ENCODE data around the gene HMCN2.

The HMCN2 gene

DNA sequence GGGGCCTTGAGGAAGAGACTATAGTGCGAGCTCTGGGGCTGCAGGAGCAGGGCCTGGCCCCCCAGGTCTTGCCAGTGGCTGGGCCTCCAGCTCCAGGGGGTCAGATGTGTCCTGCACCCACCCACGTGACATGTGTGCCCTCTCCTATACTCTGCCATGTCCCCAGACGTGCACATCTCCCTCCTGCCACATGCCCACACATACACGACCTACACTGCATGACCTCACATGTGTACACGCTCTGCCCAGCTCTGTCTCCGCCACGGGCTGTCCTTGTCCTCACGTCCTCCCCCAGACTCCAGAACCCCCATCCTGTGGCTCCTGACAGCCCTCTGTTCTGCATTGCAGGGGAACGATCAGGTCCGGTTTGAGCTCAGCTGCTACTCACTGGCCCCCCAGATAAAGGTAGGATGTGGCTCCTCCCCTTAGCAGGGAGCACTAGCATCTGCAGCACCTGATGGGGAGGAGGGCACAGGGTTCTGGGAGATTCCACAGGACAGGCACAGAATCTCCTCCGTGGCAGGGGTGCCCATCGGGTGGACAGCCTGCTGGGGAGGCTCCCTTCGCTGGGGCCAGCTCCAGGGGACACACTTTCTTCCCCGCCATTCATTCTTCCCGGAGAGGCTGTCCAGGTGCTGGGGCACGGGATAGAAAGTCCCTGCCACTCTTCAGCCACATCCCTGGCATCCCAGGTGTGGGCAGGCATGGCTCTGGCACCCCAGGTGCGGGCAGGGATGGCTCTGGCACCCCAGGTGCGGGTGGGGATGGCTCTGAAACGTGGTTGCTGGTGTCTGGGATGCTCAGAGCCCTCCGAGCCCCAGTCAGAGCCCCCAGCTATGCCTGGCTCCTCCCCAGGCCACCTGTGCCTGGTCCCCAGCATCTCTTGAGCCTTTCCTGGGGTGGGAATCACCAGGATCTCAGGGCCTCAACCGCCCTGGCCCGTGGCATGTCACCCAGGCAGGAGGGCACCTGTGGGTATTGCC lies 198.5 kb downstream of the HMCN2 start:
- DNase-seq (ENCODE audit: low read depth in 2 of 3, low spot score in 1 of 3), result no peak

DNA sequence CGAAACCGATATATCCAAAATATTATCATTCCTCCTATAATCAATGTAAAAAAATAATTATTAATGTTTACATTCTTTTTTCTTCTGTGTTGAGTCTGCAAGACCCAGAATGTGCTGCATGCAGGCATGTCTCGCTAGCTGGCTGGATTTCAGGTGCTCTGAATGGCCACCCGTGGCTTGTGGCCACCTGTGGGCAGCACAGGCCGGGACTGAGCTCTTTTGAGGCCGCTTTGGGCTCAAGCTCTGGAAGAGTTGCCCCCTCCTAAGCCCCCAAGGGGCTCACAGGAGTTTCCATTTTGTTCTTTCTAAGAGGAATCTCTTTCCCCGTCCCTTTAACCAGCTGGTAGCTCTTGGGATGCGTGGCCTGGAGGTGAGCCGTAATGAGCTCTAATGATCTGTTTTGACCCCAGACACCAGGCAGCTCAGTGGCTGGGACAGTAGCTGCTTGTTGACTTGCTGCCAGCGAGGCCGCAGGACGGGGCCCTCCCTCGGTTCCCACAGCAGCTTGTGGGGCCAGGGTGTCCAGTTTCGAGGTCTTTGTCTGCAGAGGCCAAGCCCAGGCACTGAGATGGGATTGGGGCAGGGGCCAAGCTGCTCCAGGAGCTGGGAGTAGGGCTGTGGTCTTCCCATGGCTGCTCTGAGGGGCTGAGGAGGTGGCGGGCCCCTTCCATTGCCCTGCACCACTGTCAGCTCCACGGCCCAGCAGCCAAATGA lies 200.0 kb downstream of the HMCN2 start:
- DNase-seq (ENCODE audit: low read depth in 2 of 3, low spot score in 1 of 3), result no peak

DNA sequence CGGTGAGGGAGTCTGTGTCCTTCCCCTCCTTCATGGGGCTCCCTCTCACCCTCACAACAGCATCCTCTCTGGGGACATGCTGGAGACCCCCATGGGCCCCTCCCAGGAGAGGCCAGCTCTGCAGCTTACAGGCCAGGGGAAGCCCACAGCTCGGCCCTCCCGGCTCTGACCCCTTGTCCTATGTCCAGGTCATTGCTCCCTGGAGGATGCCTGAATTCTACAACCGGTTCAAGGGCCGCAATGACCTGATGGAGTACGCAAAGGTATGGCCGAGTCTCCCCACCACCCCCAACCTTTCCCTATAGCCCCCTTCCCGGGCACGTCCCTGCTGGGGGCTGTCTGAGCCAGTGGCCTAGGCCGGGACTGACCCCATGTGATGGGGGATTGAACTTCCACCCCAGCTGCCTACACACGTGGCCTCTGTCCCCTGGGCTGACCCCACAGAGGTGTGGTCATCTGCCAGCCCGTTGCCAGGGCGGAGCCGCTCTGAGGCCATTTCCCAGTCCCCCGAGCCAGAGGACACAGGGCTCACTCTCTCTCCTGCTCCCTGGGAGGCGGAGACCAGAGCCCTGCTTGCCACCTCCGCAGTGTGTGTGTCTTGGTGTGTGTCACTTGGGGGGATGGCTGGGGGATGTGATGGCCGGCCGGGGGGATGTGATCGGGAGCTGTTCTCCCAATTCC lies 201.1 kb downstream of the HMCN2 start:
- DNase-seq (ENCODE audit: low read depth in 2 of 3, low spot score in 1 of 3), result no peak

DNA sequence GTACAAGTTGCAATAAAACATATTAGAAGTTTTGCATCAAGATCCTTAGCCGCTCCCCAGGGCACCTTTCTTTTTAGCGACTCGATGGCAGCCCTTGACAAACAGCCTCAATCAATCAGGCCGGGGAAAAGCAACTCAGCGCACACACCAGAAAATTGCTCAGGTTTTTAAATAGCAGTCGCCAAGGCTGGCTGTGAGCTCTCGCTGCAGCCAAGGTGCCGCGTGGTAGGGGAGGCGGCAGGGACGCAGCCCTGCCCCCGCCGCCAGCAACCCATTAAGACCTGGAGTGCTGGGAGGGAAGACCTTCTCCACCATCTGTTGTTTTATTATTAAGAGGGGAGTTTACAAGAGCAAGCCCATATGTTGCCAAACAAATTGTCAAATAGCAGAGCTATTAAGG lies 201.8 kb downstream of the HMCN2 start:
- no peak for DNase-seq (ENCODE audit: low read depth in 2 of 3, low spot score in 1 of 3)

DNA sequence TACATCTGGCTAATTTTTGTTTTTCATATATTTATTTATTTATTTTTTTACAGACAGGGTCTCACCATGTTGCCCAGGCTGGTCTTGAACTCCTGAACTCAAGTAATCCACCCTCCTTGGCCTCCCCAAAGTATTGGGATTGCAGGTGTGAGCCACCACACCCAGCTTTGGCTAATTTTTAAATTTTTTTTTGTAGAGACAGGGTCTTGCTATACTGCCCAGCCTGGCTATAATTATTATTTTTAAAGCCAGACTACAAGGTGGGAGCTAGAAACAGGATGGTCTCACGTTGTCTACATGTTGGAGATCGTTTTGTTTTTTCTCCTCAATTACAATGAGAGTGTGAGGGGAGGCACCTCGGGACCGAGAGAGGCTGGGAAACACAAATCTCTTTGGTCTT lies 203.0 kb downstream of the HMCN2 start:
- DNase-seq (ENCODE audit: low read depth in 2 of 3, low spot score in 1 of 3), result no peak

DNA sequence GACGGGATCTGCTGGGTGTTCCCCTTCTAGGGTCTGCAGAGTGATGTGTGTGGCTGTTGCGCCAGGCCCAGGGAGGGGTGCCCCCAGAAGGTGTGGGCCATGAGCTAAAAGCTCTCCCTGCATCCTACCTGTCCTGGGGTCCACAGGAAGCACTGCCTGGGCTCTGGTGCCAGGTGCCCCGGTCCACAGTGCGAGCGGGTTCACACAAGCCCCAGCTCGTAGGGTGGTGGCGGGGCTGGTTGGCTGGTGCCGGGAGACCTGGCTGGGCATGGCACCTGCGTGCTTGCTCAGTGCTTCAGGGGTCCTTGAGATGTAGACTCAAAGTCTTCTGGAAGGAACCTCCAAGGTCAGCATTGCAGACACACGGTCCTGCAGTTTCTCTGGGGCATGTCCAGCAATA lies 204.7 kb downstream of the HMCN2 start:
- no peak for DNase-seq (ENCODE audit: low read depth in 2 of 3, low spot score in 1 of 3)

DNA sequence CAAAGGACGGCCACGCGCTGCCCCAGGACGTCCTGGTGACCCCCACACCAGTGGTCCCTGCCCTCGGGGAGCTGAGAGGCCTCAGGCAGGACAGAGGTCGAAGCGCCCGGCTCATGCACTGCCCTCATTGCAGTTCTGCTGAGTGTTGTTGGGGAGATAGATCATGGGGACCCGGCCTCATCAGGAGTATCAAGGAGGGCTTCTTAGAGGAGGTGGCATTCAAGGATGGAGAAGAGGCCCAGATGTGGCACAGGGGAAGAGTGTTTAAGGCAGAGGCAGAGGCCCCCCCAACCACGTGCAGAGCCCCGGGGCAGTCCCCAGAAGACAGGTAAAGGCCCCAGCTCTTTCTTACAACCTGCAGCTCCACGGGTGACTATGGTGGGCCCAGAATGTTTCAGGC lies 205.4 kb downstream of the HMCN2 start:
- no peak for DNase-seq (ENCODE audit: low read depth in 2 of 3, low spot score in 1 of 3)

DNA sequence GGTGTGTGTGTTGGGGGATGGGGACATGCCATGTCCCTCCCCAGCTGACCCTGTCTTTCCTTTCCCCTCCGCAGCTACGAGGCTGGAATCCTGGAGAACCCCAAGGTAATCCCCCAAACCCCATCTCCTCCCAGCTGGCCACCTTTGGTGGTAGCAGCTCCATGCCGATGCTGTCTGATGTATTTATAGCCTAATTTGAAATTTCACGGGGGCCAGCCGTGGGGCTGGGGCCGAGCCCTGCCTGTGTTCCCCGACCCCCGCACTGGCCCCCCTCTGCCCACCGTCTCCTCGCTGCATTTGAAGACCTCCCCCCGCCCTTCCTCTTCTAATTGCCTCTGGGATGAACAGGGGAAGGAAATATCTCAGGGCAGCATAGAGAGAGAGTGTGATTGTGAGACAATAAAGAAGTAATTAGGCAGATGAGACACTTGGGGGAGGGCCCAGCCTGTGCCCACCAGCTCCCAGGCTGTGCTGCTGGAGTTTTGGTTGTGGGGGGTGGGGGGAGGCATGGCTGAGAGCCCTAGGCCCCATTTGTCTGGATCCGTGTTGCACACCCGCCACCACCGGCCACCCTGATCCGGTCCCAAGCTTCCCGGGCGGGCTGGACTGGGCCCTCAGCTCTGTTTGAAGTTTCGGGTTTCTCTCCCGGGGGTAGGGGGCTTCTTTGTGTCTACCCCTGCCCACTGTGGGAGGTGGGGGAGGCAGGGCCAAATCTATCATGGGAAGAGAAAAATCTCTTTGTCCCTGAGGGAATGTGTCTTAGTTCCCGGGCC lies 206.0 kb downstream of the HMCN2 start:
- DNase-seq (ENCODE audit: low read depth in 2 of 3, low spot score in 1 of 3), result no peak

DNA sequence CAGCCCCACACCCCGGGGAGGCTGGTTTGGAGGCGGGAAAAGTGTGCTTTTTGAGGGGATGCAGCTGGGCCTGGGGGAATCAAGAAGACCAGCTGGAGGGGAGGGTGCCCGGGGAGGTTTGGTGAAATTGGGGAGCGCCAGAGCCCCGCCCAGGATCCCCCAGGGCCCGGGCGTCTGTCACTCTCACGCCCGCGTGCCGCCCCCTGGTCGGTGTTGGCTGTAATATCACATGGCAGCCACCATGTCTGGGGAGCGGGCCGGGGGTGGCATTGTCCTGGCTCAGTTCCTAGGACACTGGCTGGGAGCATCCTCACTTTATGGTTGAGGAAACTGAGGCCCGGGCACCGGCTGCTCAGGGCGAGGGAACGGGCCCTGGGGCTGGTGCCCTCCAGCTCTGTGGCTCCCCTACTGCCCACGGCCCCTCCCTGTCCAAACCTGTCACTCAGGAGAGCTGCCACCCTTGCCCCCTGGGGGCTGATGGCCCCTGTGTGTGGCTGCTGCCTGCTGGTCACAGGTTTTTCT lies 206.7 kb downstream of the HMCN2 start:
- DNase-seq (ENCODE audit: low read depth in 2 of 3, low spot score in 1 of 3), result no peak

DNA sequence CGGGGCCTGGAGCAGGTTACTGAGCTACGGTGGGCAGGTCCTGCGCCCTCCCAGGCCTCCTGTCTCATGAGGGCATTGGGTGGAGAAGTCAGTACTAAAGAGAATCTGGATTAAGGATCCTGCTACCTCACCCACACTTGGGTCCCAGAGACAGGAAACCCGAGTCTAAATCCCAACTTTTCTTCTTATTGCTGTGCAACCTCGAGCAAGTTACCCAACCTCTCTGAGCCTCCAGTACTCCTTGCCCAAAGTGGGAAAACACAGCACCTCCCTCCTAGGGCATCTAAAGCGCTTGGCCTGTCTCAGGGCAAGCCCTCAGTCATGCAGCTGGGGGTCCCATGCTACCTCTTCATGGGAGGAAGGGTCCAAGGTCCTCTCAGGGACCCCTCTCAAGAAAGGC lies 207.4 kb downstream of the HMCN2 start:
- DNase-seq (ENCODE audit: low read depth in 2 of 3, low spot score in 1 of 3), result no peak

DNA sequence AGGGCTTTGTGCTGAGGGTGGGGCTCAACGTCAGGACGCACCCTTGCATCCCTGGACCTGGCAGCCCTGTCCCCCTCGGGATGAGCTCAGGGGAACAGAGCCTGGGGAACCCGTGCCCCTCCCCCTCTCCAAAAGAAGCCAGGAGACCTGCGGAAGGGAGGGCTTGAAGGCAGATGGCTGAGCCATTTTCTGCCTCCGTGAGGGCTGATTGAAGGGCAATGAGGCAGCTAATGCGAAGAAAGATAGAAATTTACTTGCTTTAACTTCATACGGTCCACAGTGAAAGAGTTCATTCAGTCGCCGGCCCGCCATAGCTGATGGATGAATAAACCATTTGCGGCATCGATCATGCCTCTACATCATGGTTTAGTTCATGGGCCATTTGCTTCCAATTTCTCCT lies 208.0 kb downstream of the HMCN2 start:
- no peak for DNase-seq (ENCODE audit: low read depth in 2 of 3, low spot score in 1 of 3)

DNA sequence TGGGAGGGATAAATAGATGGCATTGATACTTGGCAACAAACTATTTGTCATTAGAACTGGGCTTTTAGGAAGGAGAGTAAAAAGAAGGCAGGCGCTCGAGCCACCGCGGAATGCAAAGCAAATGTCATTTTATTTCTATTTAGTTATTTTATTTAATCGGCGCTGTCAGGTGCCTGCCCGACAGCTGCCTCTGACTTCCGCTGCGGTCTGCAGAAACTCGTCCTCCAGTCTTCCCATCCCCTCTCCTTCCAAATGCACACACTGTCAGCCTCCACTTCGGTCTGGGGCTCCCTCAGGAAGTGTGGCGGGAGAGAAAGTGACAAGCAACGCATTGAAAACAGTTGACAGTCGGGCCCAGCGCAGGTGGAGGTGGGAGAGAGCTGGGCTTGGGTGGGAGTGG lies 208.5 kb downstream of the HMCN2 start:
- DNase-seq (ENCODE audit: low read depth in 2 of 3, low spot score in 1 of 3), result no peak

DNA sequence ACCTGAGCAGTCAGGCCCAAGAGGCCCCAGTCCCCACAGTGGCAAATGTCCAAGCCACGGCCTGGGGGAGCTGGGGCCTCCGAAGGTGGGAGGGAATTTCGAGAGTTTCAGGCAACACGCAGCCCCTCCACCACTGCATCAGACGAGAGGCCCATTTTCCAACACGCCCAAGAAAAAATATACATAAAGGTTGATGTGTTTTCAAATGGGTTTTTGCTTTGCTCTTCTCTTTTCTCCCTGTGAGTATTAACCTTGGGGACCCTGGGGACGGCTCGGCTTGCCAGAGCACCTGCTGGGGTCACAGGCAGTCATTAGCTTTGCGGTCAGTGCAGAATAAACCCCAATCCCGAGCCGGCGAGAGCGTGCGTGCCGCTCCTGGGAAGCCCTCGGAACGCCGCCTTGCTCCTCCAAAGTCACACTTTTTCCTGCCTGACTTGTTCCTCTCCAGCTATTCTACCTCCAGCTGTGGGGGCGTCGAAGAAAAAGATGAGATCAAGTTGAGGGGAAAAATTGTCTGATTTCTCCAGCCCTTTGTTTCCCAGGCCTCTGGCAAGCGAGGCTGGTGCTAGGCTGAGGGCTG lies 210.7 kb downstream of the HMCN2 start:
- no peak for DNase-seq (ENCODE audit: low read depth in 2 of 3, low spot score in 1 of 3)

DNA sequence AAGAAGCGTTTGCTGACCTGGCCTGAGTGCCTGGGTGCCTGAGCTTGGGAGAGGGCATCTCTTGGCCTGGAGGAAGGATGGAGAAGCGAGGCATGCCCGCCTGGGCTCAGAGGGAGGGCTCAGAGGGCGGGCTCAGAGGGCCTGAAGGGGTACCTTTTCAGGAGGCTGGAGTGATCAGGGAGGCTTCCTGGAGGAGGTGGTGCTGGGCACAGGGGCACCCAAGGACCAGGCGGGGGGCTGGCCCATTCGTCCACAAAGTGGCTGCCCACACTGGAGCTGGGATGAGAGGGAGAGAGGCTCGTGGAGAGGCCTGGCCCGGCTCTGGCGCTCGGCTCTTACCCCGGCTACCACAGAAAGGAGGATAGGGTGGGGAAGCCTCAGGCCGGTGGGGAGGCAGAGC lies 212.0 kb downstream of the HMCN2 start:
- DNase-seq (ENCODE audit: low read depth in 2 of 3, low spot score in 1 of 3), result no peak

DNA sequence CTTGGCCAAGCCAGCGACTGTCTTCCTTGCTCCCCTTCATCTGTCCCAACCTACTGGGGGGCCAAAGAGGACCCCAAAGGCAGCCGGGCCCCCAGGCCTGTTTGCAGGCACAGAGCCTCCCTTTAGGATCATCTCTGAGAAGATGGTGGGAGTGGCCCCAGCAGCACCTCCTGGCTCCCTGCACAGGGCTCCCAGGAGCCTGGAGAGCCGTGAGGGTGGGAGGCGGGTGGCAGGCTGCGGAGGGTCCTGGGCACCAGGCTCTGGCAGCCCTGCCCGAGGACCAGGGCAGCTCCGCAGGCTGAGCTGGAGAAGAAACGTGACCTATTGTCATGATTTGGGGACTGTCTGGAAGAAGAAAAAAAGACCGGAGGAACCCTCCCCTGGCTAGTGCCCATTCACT lies 212.6 kb downstream of the HMCN2 start:
- no peak for DNase-seq (ENCODE audit: low read depth in 2 of 3, low spot score in 1 of 3)

DNA sequence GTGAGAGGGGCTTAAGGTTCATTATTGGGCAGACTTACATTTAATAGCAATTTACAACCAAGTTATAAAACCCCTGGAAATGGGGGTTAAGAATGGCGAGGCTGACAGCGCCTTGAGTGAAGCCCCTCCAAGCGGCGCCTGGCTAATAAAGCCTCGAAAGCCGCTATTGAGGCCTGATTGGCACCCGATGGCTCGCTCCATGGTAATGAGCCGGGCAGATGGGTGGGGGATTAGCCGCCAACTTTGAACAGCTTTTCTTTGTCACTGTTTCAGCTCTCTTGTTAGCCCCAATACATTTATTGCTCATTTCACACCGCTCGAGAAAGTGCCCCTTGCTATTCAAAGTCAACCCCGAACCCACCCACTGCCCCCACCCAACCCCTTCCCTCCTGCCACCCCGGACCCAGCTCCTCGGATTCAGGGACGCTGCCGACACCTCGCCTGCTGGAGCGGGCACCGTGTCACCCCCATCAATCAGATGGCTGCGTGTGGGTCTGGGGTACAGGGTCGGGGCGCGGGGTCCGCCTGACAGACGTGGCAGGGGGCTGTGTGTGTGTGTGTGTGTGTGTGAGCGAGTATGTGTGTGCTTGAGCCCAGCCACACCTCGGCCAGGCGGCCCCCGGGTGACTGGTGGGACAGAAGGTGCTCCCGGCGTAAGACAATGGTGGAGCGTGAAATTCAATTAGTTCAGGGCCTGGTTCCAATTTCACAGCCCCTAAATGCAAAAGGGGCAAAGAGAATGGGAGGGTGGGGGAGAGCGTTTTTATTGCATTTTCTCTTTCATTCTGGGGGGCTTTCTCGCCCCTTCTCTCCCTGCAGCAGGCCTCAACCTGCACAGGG lies 213.4 kb downstream of the HMCN2 start:
- DNase-seq (ENCODE audit: low read depth in 2 of 3, low spot score in 1 of 3), result no peak

DNA sequence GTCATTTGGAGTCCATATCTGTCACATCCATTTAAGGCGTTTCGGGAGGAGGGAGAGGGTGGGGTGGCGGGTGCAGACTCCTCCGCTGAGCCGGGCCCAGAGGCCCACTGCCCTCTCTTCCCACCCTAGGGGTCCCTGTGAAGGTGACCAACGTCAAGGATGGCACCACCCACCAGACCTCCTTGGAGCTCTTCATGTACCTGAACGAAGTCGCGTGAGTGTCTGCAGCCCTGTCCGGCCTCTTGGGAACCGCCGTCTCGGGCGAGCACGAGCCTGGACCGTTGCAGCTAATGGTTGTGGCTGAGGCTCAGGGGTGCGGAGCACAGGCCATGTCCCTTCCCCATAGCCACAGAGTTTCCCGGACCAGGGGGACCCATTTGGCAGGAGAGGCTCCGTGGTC lies 214.0 kb downstream of the HMCN2 start:
- DNase-seq (ENCODE audit: low read depth in 2 of 3, low spot score in 1 of 3), result no peak

DNA sequence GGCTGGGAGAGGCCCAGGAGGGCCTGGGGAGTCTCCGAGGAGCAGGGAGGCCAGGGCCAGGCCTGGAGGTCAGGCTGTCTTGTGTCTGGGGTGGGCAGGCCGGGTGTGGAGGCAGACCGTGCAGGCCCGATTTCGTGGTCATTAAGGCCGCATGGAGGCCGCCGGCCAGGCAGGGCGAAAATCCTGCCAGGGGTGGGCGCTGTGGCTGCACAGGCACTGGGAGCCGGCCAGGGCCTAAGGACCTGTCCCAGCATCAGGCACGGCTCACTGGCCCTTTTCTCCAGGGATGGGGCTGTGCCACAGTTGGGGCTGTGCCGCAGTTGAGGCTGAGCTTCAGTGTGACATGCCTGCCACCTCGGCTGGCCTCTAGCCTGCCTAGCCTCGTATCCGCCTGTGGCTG lies 215.1 kb downstream of the HMCN2 start:
- DNase-seq (ENCODE audit: low read depth in 2 of 3, low spot score in 1 of 3), result no peak

DNA sequence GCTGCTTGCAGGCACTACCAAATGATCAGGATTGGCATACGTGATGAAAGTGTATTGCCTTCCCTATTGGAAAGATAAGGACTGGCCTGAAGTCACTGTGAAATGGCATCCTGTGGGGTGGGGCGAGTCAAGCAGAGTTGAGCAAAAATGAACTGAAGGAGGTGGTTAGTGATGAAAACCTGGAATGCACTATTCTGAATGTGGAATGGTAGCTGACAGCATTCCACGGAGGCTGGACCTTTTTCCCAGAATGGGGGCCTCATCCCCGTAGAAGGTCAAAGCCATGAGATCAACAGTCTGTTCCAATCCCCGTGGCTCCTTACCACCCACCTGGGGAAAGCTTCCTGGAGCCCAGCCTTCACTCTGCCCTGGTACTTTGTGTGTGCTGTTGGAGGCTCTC lies 216.9 kb downstream of the HMCN2 start:
- no peak for DNase-seq (ENCODE audit: low read depth in 2 of 3, low spot score in 1 of 3)

Measured in stimulated activated CD4-positive, alpha-beta T cell treated with anti-CD3 and anti-CD28 coated beads, Interleukin-12 subunit alpha, Interleukin-12 subunit beta, amount 100 ng/mL, for 48 hours (primary cell).